KMS-11 (cell line): Measurements from ENCODE around the gene SSBP3.

Source experiments
- H2AFZ ChIP-seq: fragments of 200-600 bp; sonication (generic); 2 replicates; pipeline ENCODE4 v1.6.1; 2016; ENCODE audit warnings: antibody characterized with exemption, mixed run types, low read depth
- H3K27ac ChIP-seq: fragments of 200-600 bp; sonication (generic); 2 replicates; pipeline ENCODE4 v1.6.1; 2016; ENCODE audit warnings: mild to moderate bottlenecking, mixed run types
- H3K27me3 ChIP-seq: fragments of 200-600 bp; sonication (generic); 2 replicates; pipeline ENCODE4 v1.6.1; 2017; ENCODE audit warnings: mild to moderate bottlenecking, low read depth, mixed run types, moderate library complexity; ENCODE audit not compliant: insufficient read depth
- H3K36me3 ChIP-seq: fragments of 200-600 bp; sonication (generic); 2 replicates; pipeline ENCODE4 v1.6.1; 2017; ENCODE audit warnings: mild to moderate bottlenecking, mixed run types; ENCODE audit not compliant: insufficient read depth
- H3K4me1 ChIP-seq: fragments of 200-600 bp; sonication (generic); 2 replicates; pipeline ENCODE4 v1.6.1; 2016; ENCODE audit warnings: mild to moderate bottlenecking, low read depth, mixed run types; ENCODE audit not compliant: poor library complexity, severe bottlenecking
- H3K4me2 ChIP-seq: fragments of 200-600 bp; sonication (generic); 2 replicates; pipeline ENCODE4 v1.7.0; 2016; ENCODE audit warnings: mild to moderate bottlenecking, mixed run types
- H3K4me3 ChIP-seq: fragments of 200-600 bp; sonication (generic); IDR thresholded peaks from 2 replicates; pipeline ENCODE4 v1.6.1; 2017; ENCODE audit warnings: low read depth, low read length, mixed read lengths; ENCODE audit not compliant: insufficient read depth
- H3K79me2 ChIP-seq: fragments of 200-600 bp; sonication (generic); 2 replicates; pipeline ENCODE4 v1.6.1; 2016; ENCODE audit warnings: low read depth, mixed run types; ENCODE audit not compliant: insufficient read depth
- H3K9ac ChIP-seq: fragments of 200-600 bp; sonication (generic); 2 replicates; pipeline ENCODE4 v1.6.1; 2016; ENCODE audit warnings: mild to moderate bottlenecking, mixed run types
- H4K20me1 ChIP-seq: fragments of 200-600 bp; sonication (generic); 2 replicates; pipeline ENCODE4 v1.6.1; 2016; ENCODE audit warnings: mild to moderate bottlenecking, mixed run types; ENCODE audit not compliant: insufficient read depth
- CTCF ChIP-seq: fragments of 200-600 bp; sonication (generic); conservative IDR thresholded peaks from 2 replicates; pipeline ENCODE4 v1.6.1; 2017; ENCODE audit warnings: low read depth, mild to moderate bottlenecking, antibody characterized with exemption, low read length, moderate library complexity, mixed read lengths

SSBP3 gene

GRCh38 chr1:54336116-54336515 lies 70.1 kb downstream of the SSBP3 start:
- no peaks in the 10 kb centered on the region for H3K36me3 ChIP-seq
- H3K27me3 ChIP-seq, result no peaks in the 10 kb centered on the region
- H3K4me1 ChIP-seq, result no peaks in the 10 kb centered on the region
- H3K79me2 ChIP-seq, result no peaks in the 10 kb centered on the region
- H2AFZ ChIP-seq, result no peak overlapping the region
- H3K4me3 ChIP-seq, result no peak overlapping the region
- no peak overlapping the region for H3K27ac ChIP-seq
- no peak for TF ChIP-seq CTCF
- no peaks in the 10 kb centered on the region for H4K20me1 ChIP-seq
- no peak overlapping the region for H3K4me2 ChIP-seq
- H3K9ac ChIP-seq, result no peak overlapping the region

GRCh38 chr1:54335755-54336108 lies 70.5 kb downstream of the SSBP3 start:
- Histone ChIP-seq H3K27ac (no peak overlapping the region), H3K4me2 (no peak overlapping the region), H3K79me2 (no peaks in the 10 kb centered on the region), H3K36me3 (no peaks in the 10 kb centered on the region), H3K9ac (no peak overlapping the region), H3K27me3 (no peaks in the 10 kb centered on the region), H2AFZ (no peak overlapping the region), H3K4me3 (no peak overlapping the region), H4K20me1 (no peaks in the 10 kb centered on the region), H3K4me1 (no peaks in the 10 kb centered on the region)
- no peak for TF ChIP-seq CTCF

GRCh38 chr1:54335011-54335754 lies 71.0 kb downstream of the SSBP3 start:
- no peaks in the 10 kb centered on the region for H4K20me1 ChIP-seq
- H3K27ac ChIP-seq, result no peak overlapping the region

GRCh38 chr1:54332781-54333585 lies 73.2 kb downstream of the SSBP3 start:
- Histone ChIP-seq H3K9ac (no peak overlapping the region), H3K4me3 (no peak overlapping the region), H3K4me1 (no peaks in the 10 kb centered on the region), H4K20me1 (no peaks in the 10 kb centered on the region), H3K4me2 (no peak overlapping the region), H3K27me3 (no peaks in the 10 kb centered on the region), H2AFZ (no peak overlapping the region), H3K36me3 (no peaks in the 10 kb centered on the region), H3K79me2 (peaks cover 6% of the 10 kb centered on the region; the same call in 1 of the 2 replicates), H3K27ac (no peak overlapping the region)
- no peak for TF ChIP-seq CTCF

More at GRCh38 chr1:54335011-54335754, 71.0 kb downstream of the SSBP3 start:
- TF ChIP-seq CTCF, result no peak
- Histone ChIP-seq H3K4me2 (no peak overlapping the region), H3K4me3 (no peak overlapping the region), H3K36me3 (no peaks in the 10 kb centered on the region), H3K4me1 (no peaks in the 10 kb centered on the region), H3K27me3 (no peaks in the 10 kb centered on the region), H2AFZ (no peak overlapping the region), H3K79me2 (no peaks in the 10 kb centered on the region; the same call in 1 of the 2 replicates), H3K9ac (no peak overlapping the region)
